HG03342 (cell line): ENCODE results near the gene THY1.
"Not testable (repeated sequence)": the region's sequence is repeated elsewhere in the genome, so short reads cannot be mapped to it uniquely, and the experiment has no call there.

Source experiments
- ATAC-seq: cut with Tn5 transposase; IDR thresholded peaks from one replicate; pipeline ENCODE4 v1.9.1; 2021; ENCODE audit warnings: mild to moderate bottlenecking, moderate library complexity; ENCODE audit not compliant: unreplicated experiment

The THY1 gene

DNA sequence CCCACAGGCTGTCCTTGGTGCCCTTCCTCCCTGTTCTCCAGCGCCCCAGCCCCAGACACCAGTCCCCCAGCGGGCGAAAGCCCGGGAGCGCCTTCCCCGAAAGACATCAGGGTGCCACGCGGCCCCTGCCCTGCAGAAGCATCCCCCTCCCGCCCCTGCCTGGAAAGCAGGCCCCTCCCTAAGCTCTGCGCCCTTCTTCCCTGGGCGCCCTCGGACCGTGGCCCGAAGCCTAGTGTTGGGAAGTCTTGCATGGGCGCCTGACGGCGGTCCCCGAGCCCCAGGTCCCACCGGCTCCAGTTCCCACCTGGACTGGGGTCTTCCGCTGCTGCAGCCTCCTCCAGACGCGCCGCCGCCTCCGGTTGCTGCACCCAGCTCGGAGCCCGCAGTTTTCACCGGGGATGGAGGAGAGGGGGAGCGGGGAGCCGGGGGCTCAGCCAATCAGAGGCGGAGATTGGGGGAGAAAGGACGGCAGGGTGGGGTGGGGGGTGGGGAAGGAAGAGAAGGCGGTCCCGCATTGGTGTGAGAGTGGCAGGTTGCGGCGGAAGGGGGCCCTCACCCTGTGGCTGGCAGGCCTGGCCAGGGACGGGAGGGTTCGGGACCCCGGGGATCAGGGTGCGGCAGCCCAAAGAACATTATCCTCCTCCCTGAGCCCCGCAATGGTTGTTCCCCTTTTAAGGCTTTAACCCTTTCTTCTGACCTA lies at the start of gene THY1:
THY1 (minus strand) TSS at position 364 of the 700 bp plus-strand sequence. CDS start 2,267 bp downstream, outside the sequence.
- ATAC-seq: no peak

DNA sequence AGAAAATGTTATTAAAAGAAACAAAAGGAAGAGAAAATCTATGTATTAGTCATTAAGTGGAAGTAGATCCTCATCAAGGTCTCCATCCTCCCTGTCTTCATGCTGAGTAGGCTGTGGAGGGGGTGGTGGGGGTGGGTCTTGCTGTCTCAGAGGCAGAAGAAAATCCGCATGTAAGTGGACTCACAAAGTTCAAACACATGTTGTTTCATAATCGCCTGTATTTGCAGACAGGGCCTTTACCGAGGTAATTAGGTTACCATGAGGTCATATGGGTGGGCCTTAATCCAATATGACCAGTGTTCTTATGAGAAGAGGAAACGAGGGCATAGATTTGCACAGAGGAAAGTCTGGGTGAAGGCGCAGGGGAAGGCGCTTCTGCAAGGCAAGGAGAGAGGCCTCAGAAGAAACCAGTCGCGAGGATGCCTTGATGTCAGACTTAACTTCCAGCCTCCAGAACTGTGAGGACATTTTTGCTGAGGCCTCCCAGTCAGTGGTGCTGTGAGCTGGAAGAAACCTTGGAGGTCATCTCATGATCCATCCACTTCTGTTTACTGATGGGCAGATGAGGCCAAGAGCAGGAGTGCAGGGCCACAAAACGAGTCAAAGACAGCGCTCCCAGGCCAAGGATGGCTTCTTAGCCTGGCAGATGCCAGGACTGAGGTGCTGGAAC lies 49.3 kb upstream of the THY1 start:
- ATAC-seq: no peak

DNA sequence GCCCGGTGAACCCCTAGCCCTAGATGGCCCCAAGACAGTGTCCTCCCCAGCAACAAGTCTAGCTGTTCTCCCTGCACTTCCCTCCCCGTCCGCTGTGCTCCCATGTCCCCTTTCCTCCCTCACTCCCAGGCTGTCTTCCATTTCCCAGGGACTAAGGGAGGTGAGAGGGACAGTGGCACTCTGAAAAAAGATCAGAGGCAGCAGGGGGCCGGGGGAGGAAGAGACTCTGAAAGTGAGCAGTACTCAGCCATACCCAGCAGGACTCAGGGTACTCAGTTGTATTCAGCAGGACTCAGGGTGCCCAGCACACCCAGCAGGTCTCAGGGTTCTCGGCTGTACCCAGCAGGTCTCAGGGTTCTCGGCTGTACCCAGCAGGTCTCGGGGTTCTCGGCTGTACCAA lies 48.4 kb upstream of the THY1 start:
- no peak for ATAC-seq

- ATAC-seq: no peak
Observed at GRCh38 chr11:119470317-119471291, 47.6 kb upstream of the THY1 start.

DNA sequence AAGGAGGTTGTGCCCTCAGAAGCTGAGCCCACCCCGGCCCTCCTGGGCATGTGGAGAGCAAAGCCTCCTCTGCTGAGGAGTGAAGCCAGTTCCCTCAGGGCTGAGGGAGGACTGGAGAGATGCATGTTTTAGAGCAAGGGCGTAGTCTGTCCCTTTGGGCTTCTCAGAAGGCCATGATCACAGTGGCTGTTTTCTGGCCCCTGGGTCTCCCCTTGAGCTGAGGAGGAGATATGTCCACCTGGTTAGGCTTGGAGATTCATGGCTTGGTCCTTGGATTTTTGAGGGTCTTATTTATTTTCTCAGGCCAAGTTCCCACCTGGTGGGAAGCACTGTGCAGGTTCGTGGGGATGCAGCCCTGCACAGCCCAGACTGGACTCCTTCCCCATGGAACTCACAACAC lies 46.5 kb upstream of the THY1 start:
- ATAC-seq: no peak

- no peak for ATAC-seq
Observed at GRCh38 chr11:119468511-119468910, 45.5 kb upstream of the THY1 start.

- no peak for ATAC-seq
Observed at GRCh38 chr11:119461229-119461963, 38.4 kb upstream of the THY1 start.

GRCh38 chr11:119460582-119460981 lies 37.6 kb upstream of the THY1 start:
- no peak for ATAC-seq

GRCh38 chr11:119460097-119460496 lies 37.1 kb upstream of the THY1 start:
- no peak for ATAC-seq

DNA sequence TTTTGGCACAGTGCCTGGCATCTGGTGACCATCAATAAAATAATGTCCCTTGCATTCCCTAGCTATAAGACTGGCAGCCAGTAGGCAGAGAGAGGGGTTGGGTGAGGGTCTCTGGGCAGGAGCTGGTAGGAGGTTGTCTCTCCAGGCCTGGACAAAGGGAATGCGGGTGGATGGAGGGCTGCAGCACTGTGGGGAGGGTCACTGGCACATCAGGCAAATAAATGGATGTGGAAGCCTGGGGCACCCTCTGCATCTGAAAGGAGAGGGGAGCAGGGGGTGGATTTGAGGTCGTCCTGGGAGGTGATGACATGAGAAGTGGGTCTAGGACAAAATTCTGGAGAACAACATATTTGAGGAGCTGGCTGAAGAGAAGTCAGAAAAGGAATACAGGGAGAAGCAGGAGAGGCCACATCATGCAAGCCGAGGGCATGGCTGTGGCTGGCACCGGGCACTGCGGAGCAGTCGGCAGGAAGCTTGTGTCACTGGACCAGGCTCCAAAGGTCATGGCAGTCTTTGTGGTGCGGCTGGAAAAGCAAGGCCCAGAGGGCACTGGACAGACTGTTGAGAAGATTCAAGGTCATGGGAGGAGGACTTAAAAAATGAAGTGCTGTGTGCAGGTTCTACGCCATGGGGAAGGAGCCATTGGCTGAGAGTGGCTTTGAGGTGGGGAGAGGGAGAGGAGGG lies 36.5 kb upstream of the THY1 start:
- ATAC-seq: no peak

- not testable (repeated sequence) for ATAC-seq
Observed at GRCh38 chr11:119455708-119456107, 32.7 kb upstream of the THY1 start.

GRCh38 chr11:119455241-119455640 lies 32.3 kb upstream of the THY1 start:
- not testable (repeated sequence) for ATAC-seq

DNA sequence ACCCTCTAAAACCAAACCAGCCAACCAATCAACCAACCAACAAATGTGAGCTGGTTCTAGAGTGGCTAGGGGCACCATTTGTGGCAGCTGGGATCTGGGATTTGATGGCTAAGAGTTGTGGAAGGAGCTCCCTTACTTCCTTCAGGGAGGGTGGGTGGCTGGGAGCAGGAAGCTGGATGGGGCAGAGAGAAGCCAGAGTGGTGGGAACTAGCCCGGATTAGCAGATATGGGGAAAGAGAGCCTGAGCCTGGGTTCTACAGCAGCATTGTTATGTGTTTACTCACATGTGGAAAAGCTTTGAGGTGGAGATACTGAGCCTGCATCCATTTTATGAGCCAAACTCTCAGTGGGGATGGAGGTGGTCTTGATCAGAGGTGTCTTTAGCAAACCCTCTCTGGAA lies 30.9 kb upstream of the THY1 start:
- no peak for ATAC-seq

- ATAC-seq: no peak
Observed at GRCh38 chr11:119450590-119451326, 27.8 kb upstream of the THY1 start.

- ATAC-seq: no peak
Observed at GRCh38 chr11:119449498-119449897, 26.5 kb upstream of the THY1 start.

GRCh38 chr11:119448380-119448779 lies 25.4 kb upstream of the THY1 start:
- no peak for ATAC-seq

DNA sequence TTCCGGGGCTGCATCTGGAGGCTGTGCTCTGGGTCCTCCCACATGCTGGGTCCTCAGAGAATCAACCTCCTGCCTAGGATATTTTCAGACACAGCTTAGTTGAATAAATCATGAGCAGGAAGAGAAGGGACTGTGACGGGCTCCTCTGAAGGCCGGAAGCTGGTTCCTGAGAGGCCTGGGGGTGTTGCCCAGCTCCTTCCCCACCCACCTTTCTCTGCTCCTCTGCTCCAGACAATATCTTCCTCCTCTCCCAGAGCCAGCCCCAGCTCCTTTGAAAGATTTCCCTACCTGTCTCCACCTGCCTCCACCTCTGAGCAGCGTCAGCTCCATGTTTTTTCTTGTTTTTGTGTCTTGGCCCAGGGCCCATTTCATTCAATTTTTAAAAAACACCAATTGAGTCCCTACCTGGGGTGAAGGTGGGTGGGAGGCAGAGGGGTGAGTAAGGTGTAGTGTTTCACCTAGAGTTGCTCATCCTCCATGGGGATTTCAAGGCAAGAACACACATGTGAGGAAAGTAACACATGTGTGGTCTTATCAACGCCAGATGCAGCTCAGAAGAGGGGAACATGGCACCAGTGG lies 24.8 kb upstream of the THY1 start:
- ATAC-seq: no peak

DNA sequence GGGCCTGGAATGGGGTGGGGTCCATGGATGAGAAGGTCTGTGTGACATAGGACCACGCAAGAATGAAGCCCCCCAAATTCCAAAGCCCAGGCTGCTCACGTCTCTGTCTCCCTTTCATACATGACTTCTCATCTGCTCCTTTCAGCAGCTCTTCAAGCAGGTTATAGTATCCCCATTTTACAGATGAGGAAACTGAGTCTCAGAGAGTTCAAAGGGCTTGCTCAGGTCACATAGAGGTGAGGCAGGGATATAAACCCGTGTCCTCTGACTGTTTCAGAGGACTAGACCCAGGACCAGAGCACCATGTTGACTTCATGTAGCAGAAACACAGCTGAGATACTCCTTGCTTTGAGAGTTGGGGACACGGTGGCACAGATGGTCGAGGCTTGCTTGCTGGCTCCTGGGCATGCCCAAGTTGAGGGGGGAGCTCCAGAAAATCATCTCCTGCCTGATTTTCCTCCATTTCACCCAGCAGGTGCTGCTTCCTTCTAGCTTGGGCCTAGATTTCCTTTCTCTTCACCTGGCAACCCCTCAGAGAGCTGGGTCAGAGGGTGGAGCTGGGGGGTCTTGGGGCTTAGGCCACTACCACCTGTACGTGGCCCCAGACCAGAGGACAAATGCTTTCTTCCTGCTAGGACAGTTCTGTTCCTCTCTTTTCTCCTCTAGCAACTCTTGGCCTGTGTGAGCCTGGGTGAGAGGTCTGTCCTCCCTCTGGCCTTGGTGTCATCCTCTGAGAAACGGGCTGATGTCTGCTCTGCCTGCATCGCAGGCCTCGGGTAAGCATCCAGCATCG lies 24.1 kb upstream of the THY1 start:
- ATAC-seq: no peak
